NCI-H524 (cell line): ENCODE data around the gene IGHMBP2.

ENCODE experiments used
- DNase-seq, 2 experiments: peaks; one replicate each; lab custom pipeline; 2025; lab: John Stamatoyannopoulos, UW

The IGHMBP2 gene

DNA sequence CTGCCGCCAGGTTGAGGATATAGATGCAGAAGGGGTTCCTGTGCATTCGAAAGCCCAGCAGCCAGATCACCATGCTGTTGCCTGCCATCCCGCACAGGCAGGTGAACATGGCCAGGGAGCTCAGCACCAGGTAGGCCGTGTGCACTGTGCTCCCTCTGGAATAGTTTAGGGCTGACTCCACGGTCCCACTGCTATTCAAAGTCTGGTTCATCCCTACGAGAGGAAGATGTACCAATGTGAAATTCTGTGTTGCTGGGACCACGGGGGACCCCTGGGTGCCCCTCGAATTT, 77.0 kb downstream of the IGHMBP2 start, which contains the start of gene MRGPRD:
Gene MRGPRD (minus strand): TSS at position 211 of the 290 bp plus-strand sequence. CDS start 0 bp downstream, at position 211.
- DNase-seq: no peak

DNA sequence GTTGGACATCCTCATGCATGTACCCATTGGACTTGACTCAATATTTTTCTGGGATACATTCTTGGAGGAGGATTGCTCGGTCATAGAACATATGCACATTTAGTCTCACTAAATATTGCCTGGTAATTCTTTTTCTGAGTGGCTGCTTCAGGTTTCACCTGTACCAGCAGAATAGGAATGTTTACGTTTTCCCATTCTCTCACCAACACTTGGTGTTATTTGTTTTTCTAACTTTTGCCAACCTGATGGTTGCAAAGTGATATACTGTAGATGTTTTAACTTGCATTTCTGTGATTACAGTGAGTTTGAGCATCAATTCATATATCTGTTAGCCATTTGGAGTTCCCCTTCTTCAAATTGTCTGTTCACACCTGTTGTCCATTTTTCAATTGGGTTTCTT, 78.4 kb downstream of the IGHMBP2 start:
- DNase-seq: no peak

DNA sequence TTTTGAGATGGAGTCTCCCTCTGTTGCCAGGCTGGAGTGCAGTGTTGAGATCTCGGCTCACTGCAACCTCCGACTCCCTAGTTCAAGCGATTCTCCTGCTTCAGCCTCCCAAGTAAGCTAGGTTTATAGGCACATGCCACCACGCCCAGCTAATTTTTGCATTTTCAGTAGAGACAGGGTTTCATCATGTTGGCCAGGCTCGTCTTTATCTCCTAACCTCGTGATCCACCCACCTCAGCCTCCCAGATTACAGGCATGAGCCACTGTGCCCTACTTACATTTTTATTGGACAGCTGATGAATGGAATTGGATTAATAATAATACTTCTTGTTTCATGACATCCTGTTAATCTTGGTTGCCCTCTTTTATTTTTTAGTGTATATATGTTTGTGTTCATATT, 80.1 kb downstream of the IGHMBP2 start:
- DNase-seq: no peak

DNA sequence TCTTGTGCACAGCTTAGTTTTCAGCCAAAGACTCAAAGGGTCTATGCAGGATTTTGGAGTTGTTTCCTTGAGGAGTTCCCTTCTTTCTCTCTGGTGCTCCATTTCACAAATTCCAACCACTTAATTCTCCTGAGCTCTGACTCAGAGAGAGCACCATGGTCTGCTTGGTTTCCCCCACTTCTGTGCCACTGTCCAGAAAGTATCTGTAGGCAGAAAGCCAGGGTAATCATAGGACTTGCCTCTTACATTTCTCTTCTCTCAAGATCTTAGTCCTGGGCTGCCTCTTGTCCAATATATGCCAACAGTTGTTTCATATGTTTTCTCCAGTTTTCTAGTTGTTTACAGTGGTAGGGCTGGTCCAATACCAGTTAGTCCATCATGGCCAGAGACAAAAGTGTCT, 83.5 kb downstream of the IGHMBP2 start:
- no peak for DNase-seq

DNA sequence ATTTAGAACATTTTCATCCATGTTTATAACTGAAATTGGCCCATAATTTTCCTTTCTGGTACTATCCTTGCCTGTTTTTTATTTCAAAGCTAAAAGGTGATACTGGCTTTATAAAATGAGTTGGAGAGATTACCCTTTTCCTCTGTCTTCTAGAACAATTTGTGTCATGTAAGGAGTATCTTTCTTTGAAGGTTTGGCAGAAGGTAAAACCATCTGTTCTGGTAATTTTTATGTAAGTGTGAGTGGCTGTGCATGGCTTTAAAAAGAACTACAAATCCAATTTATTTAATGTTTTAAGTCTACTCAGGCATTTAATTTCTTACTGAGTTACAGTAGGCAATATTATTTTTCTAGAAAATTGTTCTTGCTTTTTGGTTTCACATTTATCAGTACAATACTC, 84.8 kb downstream of the IGHMBP2 start:
- DNase-seq: peak; percentile 29 to 72
